HepG2 (cell line): Measurements from ENCODE around the gene POLN. TPM values are rescaled to one million over a fixed set of nuclear protein-coding genes. Genes with fewer than 3 reads are reported as not detected.
A peak's percentile ranks its signal among the peaks of the same experiment; 100 is the strongest.

Source experiments
- ATAC-seq: fragments of 200-7000 bp; cut with Tn5 transposase; 3 replicates; pipeline ENCODE4 v1.9.1; 2020; ENCODE audit warnings: mild to moderate bottlenecking, moderate library complexity
- BruUV-seq: library from RNA; stranded (reverse); fragments of 400-500 nt; replicated peaks from 2 replicates; lab custom pipeline; 2021; lab: Mats Ljungman, UMichigan
- CTCF ChIA-PET: fragments of 300-600 bp; formaldehyde crosslinking; extraction: SDS; loops from one replicate; lab custom pipeline; 2021; ENCODE audit warnings: low total read pairs, inconsistent platforms, low intra/inter-chr PET ratio; lab: Yijun Ruan, JAX
- POLR2A ChIA-PET: fragments of 350-600 bp; sonication (Branson Sonifier 250); formaldehyde crosslinking; loops from one replicate; lab custom pipeline; 2020; ENCODE audit warnings: antibody characterized with exemption, inconsistent platforms; lab: Yijun Ruan, JAX
- DNase-seq: peaks from one replicate; pipeline ENCODE4 v3.0.0-alpha.2; 2015; ENCODE audit warnings: low spot score
- FAIRE-seq: peaks from 3 replicates; lab custom pipeline; 2011; peaks lifted over from hg19 to GRCh38; lab: Jason Lieb, UNC
- H2AFZ ChIP-seq: one replicate; pipeline ENCODE4 v1.6.1; 2011; ENCODE audit warnings: low read length, inconsistent platforms
- H3K27ac ChIP-seq: fragments of 300-600 bp; 3 replicates; pipeline ENCODE4 v1.8.0; 2011; ENCODE audit warnings: mixed run types, mild to moderate bottlenecking, mixed read lengths, low read length, inconsistent platforms; ENCODE audit not compliant: insufficient read depth; ENCODE audit errors: extremely low read length
- H3K27me3 ChIP-seq, 2 experiments: fragments of 200-600 bp in 1 of 2; 2 replicates in 1 of 2; 3 replicates in 1 of 2; pipeline versions ENCODE4 v1.6.0 to v1.8.0; 2011; ENCODE audit warnings: low read length in 2 of 2, mild to moderate bottlenecking in 2 of 2, moderate library complexity in 2 of 2, inconsistent platforms in 1 of 2; ENCODE audit not compliant: insufficient read depth in 2 of 2, control insufficient read depth in 1 of 2
- H3K36me3 ChIP-seq, 2 experiments: fragments of 200-600 bp in 1 of 2; replicated peaks in 1 of 2; 2 replicates in 1 of 2; 3 replicates in 1 of 2; pipeline versions ENCODE4 v1.5.1 to v1.8.0; 2011; ENCODE audit warnings: low read length in 2 of 2, inconsistent platforms in 1 of 2; ENCODE audit not compliant: insufficient read depth in 2 of 2, control insufficient read depth in 1 of 2
- H3K4me1 ChIP-seq: 2 replicates; pipeline ENCODE4 v1.5.1; 2012; ENCODE audit warnings: low read length, inconsistent platforms; ENCODE audit not compliant: insufficient read depth
- H3K4me2 ChIP-seq: 2 replicates; pipeline ENCODE4 v1.6.0; 2011; ENCODE audit warnings: low read depth, low read length, inconsistent platforms
- H3K4me3 ChIP-seq, 3 experiments: fragments of 200-600 bp in 1 of 3; sonication (generic), shearing (Covaris generic) in 1 of 3; replicated peaks in 1 of 3; 2 replicates each; pipeline ENCODE4 v1.5.1; 2011 to 2016; ENCODE audit warnings: low read length in 3 of 3, inconsistent platforms in 2 of 3, low read depth in 2 of 3, mild to moderate bottlenecking in 2 of 3, control low read depth in 1 of 3, mixed read lengths in 1 of 3; ENCODE audit not compliant: insufficient read depth in 1 of 3
- H3K79me2 ChIP-seq: one replicate; pipeline ENCODE4 v1.6.1; 2011; ENCODE audit warnings: low read length, inconsistent platforms; ENCODE audit not compliant: insufficient read depth
- H3K9ac ChIP-seq: 2 replicates; pipeline ENCODE4 v1.6.0; 2011; ENCODE audit warnings: mild to moderate bottlenecking, low read depth, low read length, inconsistent platforms; ENCODE audit not compliant: insufficient read depth
- H3K9me3 ChIP-seq: 2 replicates; pipeline ENCODE4 v1.5.1; 2012; ENCODE audit warnings: mild to moderate bottlenecking, low read length
- H4K20me1 ChIP-seq: 2 replicates; pipeline ENCODE4 v1.6.0; 2011; ENCODE audit warnings: inconsistent platforms, mild to moderate bottlenecking, low read length, moderate library complexity; ENCODE audit not compliant: insufficient read depth
- ATAD3A ChIP-seq: sonication (generic); formaldehyde crosslinking; IDR thresholded peaks from 2 replicates; pipeline ENCODE4 v1.4.0; 2020; ENCODE audit warnings: missing genetic modification reagents
- DNMT1 ChIP-seq: sonication (generic); formaldehyde crosslinking; IDR thresholded peaks from 2 replicates; pipeline ENCODE4 v1.5.1; 2020; ENCODE audit warnings: mild to moderate bottlenecking, missing genetic modification reagents
- FOXP1 ChIP-seq, 2 experiments: fragments of 450-650 bp in 1 of 2; IDR thresholded peaks; 2 replicates each; pipeline ENCODE4 v1.6.1; 2017 to 2018; ENCODE audit warnings: antibody characterized with exemption in 1 of 2
- HDAC2 ChIP-seq: sonication (generic); formaldehyde crosslinking; IDR thresholded peaks from 2 replicates; pipeline ENCODE4 v1.4.0; 2020; ENCODE audit warnings: missing genetic modification reagents
- KDM6A ChIP-seq: IDR thresholded peaks from 2 replicates; pipeline ENCODE4 v1.6.1; 2016; ENCODE audit warnings: low read depth
- KLF6 ChIP-seq: IDR thresholded peaks from 2 replicates; pipeline ENCODE4 v1.8.0; 2016; ENCODE audit warnings: missing biosample characterization, missing genetic modification reagents
- MAF1 ChIP-seq: sonication (generic); formaldehyde crosslinking; IDR thresholded peaks from 2 replicates; pipeline ENCODE4 v1.5.0; 2020; ENCODE audit warnings: missing genetic modification reagents, borderline replicate concordance
- NR2F1 ChIP-seq, 2 experiments: fragments of 450-650 bp in 1 of 2; formaldehyde crosslinking in 1 of 2; IDR thresholded peaks; 2 replicates each; pipeline versions ENCODE4 v1.5.0 to v1.6.1; 2016 to 2020; ENCODE audit warnings: mild to moderate bottlenecking in 1 of 2, missing compliant biosample characterization in 1 of 2, missing genetic modification reagents in 1 of 2, moderate library complexity in 1 of 2
- SOX6 ChIP-seq, 2 experiments: fragments of 450-650 bp in 1 of 2; sonication (generic) in 1 of 2; formaldehyde crosslinking in 1 of 2; IDR thresholded peaks; 2 replicates each; pipeline versions ENCODE4 v1.4.0 to v1.6.1; 2017 to 2020; ENCODE audit warnings: antibody characterized with exemption in 1 of 2, mild to moderate bottlenecking in 1 of 2, missing genetic modification reagents in 1 of 2
- STAG1 ChIP-seq: sonication (generic); formaldehyde crosslinking; IDR thresholded peaks from 2 replicates; pipeline ENCODE4 v1.4.0; 2020; ENCODE audit warnings: missing genetic modification reagents
- ZMAT3 ChIP-seq: sonication (generic); formaldehyde crosslinking; conservative IDR thresholded peaks from 2 replicates; pipeline ENCODE4 v1.7.0; 2021; ENCODE audit warnings: missing genetic modification reagents
- ZNF143 ChIP-seq: sonication (generic); formaldehyde crosslinking; IDR thresholded peaks from 2 replicates; pipeline ENCODE4 v1.4.0; 2020; ENCODE audit warnings: missing genetic modification reagents
- WGBS: methylation state at CpG from one replicate; pipeline ENCODE4 v1.1.6; 2017; ENCODE audit warnings: low lambda C conversion rate; 5-methylcytosine and 5-hydroxymethylcytosine counted together
- in situ Hi-C: cut with HindIII; loops from 2 replicates; pipeline ENCODE4 v1.10.0; 2017; ENCODE audit warnings: low pct_unique_long_range_greater_than_20kb; ENCODE audit not compliant: extremely low pct_ligation_motif_present
- intact Hi-C: fragments of 100-400 bp; cut with micrococcal nuclease; formaldehyde crosslinking; loops from one replicate; pipeline ENCODE4 v1.10.0; 2022; ENCODE audit not compliant: unreplicated experiment
- polyA plus RNA-seq, 8 experiments: library from polyadenylated mRNA; depleted of rRNA in 3 of 8; stranded (reverse) in 7 of 8; unstranded in 1 of 8; fragments of >200 nt; fragmentation: Illumina TruSeq in 4 of 8; extraction: Trizol in 4 of 8; gene quantifications; 2 replicates each; pipeline versions ENCODE4 v1.2.1 to v1.2.3, GENCODE V29; 2011 to 2016; ENCODE audit warnings: low read depth in 4 of 8, missing spikeins in 1 of 8, mixed read lengths in 1 of 8; ENCODE audit not compliant: insufficient read depth in 1 of 8
- total RNA-seq, 5 experiments: library from RNA; depleted of rRNA; stranded (reverse); fragments of >200 nt; fragmentation: Illumina TruSeq; extraction: Trizol; gene quantifications; 2 replicates each; pipeline ENCODE4 v1.2.3, GENCODE V29; 2016; ENCODE audit warnings: low read depth in 1 of 5

Gene POLN
- total and polyA plus RNA-seq, 2 of the 13 experiments (the other 11 are each of a cell fraction or from before 2014, with no cell fraction given) = 0.93 to 1.5 TPM

DNA sequence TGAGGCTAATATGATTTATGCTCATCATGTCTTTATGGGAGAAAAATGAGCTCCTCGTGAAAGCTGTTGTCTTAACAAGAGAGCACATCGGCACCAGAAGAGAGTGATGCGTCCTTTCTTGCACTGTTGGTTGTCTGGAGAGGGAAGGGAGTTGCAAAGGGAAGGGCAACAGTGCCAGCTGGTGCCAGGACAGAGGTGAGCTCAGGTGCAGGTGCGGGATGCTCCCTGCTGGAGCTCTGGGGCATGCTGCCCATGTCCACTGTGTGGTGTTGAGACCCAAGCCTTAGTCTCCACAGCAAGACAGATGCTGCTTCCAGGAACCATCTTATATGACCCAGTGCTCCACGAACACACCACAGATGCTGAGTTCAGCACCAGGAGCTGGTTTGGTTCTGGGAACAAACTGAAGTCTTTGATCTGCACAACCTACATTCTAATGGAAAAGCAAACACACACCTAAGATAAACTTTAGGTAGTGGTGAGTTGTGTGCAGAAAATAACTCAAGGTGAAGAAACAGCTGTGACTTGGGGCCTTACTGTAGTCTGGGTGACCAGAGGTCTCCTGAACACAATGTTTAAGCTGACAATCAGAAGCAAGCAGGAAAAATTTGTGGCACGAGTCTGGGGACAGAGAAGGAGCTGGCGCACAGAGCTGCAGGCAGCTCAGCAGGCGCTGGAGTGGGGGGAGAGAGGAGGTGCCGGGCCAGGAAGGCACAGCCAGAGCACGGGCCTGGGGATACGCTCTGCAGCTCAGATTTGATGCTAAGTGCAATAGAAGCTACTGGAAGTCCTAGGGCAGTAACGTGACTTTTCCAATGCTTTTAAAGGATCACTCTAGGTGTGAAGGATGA, 73.2 kb downstream of the POLN start:
- no peak for FAIRE-seq
- 31% methylated on average over 11 of the region's 12 CpGs for WGBS
- no peaks in the 10 kb centered on the region for H3K27me3 ChIP-seq
- POLR2A ChIA-PET = no interaction called here
- no peak overlapping the region for H3K4me2 ChIP-seq
- H2AFZ ChIP-seq = no peak overlapping the region
- H3K9ac ChIP-seq = no peak overlapping the region
- no TSS peak for BruUV-seq
- no peak overlapping the region for H3K27ac ChIP-seq
- no peaks in the 10 kb centered on the region for H3K79me2 ChIP-seq
- in situ Hi-C loops = no loop called here
- intact Hi-C loops = loop anchor here (5.0 kb wide), 1 partner anchor 81 kb away; no protein-coding TSS in a partner anchor
- peak; percentile 42 for ATAC-seq
- no peaks in the 10 kb centered on the region for H3K36me3 ChIP-seq
- CTCF ChIA-PET = no interaction called here
- peaks cover 47% of the 10 kb centered on the region for H3K4me1 ChIP-seq
- H3K9me3 ChIP-seq = no peaks in the 10 kb centered on the region
- H3K4me3 ChIP-seq = no peak overlapping the region
- TF ChIP-seq HDAC2 (CRISPR knock-in tag) (no peak), NR2F1 (CRISPR knock-in tag; IDR thresholded peaks at IDR 0.05) (no peak), KDM6A (CRISPR knock-in tag) (no peak), DNMT1 (CRISPR knock-in tag) (no peak), ZNF143 (CRISPR knock-in tag) (no peak), STAG1 (CRISPR knock-in tag) (peak; percentile 21; the same call in 1 of the 2 replicates), ATAD3A (no peak), ZMAT3 (CRISPR knock-in tag) (no peak), KLF6 (CRISPR knock-in tag) (no peak), MAF1 (CRISPR knock-in tag) (no peak), SOX6 (IDR thresholded peaks at IDR 0.05) (no peak), SOX6 (CRISPR knock-in tag; IDR thresholded peaks at IDR 0.05) (0 out of 2 replicates have a peak, but pooled peaks have one; percentile 13), FOXP1 (IDR thresholded peaks at IDR 0.05) (no peak), FOXP1 (CRISPR knock-in tag; IDR thresholded peaks at IDR 0.05) (no peak)
- no peak for DNase-seq
- no peaks in the 10 kb centered on the region for H4K20me1 ChIP-seq
